ENCODE data around the gene PRXL2C.

PRXL2C gene

GRCh38 chr9:96612105-96612965 lies 42.8 kb downstream of the PRXL2C start:
- DNase-seq = no peak

DNA sequence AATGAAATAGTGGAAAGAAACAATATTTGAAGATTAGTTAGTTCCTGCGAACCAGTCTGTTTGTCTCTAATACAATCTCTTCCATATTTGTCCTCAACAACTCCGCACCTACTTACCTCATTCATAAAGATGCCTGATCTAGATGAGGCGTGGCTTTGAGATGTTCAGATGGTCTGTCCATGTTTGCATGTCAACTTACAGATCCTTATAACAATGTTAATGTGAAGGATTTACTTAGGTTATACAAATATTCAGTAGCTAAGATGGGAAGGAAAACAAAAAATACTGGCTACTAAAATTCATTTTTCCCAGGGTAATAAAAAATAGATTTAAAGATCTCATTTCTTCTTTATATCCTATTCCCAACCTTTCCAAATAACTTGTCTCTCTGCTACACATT lies 43.8 kb downstream of the PRXL2C start:
- DNase-seq = no peak

- no peak for DNase-seq
Observed at GRCh38 chr9:96609732-96610131, 45.4 kb downstream of the PRXL2C start.

DNA sequence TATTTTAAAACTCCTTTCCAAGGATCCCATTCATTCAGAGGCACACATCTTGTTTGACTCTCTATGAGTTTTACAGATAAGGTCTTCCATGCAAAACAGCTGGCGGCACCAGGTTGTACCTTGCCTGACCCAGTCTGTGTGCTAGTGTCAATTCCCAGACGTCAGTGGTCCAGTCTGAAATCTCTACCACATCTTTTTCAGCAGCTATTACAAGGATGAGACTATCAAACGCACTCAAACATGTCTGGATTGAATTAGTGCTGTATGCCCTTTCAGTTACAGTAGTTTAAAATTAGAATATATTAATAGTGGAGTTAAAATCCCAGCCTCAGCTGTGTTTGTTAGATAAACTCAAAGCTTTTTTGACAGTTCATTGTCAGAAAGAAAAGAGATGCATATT lies 47.1 kb downstream of the PRXL2C start:
- no peak for DNase-seq

GRCh38 chr9:96605328-96605727 lies 49.8 kb downstream of the PRXL2C start:
- no peak for DNase-seq

- DNase-seq = no peak
Observed at GRCh38 chr9:96604004-96604319, 51.2 kb downstream of the PRXL2C start.

GRCh38 chr9:96603305-96604003 lies 51.7 kb downstream of the PRXL2C start:
- DNase-seq = no peak

- DNase-seq = no peak
Observed at GRCh38 chr9:96599298-96599697, 55.8 kb downstream of the PRXL2C start.

DNA sequence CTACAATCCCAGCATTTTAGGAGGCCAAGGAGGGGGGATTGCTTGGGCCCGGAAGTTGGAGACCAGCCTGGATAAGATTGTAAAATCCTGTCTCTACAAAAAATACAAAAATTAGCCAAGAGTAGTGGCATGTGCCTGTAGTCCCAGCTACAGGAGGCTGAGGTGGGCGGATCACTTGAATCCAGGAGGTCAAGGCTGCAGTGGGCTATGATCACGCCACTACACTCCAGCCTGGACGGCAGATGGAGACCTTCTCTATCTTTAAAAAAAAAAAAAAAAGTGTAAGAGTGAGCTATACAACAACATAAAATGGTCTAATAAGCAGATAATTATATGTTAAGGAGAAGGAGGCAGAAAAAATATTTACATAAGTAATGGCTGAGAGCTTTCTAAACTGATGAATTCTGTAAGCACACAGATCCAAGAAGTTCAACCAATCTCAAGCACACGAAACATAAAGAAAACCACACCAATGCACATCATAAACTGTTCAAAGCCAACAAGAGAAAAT lies 58.5 kb downstream of the PRXL2C start:
- no peak for DNase-seq
